ENCODE data around the gene AUTS2.
"Not testable (repeated sequence)": the region's sequence is repeated elsewhere in the genome, so short reads cannot be mapped to it uniquely, and the experiment has no call there.

The AUTS2 gene

DNA sequence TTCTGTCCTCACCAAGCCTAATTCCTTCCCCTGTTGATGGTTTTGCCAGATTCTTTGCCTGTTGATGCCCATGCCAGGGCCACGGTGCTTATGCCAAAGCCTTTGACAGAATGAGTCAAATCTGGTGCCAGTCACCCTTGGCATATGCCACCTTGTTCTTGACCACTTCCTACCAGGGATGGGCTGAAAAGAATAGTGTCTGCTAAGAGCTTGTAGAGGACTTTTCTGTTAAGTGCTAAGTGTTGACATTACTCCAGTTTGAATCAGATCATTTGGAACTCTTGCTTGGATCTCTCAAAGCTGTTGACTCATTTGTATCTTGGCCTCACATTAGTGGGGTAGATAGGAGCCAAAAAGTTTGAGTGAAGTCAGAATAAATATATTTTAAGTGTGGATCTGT, 661.2 kb downstream of the AUTS2 start:
- DNase-seq (ENCODE audit: low spot score), result no peak

DNA sequence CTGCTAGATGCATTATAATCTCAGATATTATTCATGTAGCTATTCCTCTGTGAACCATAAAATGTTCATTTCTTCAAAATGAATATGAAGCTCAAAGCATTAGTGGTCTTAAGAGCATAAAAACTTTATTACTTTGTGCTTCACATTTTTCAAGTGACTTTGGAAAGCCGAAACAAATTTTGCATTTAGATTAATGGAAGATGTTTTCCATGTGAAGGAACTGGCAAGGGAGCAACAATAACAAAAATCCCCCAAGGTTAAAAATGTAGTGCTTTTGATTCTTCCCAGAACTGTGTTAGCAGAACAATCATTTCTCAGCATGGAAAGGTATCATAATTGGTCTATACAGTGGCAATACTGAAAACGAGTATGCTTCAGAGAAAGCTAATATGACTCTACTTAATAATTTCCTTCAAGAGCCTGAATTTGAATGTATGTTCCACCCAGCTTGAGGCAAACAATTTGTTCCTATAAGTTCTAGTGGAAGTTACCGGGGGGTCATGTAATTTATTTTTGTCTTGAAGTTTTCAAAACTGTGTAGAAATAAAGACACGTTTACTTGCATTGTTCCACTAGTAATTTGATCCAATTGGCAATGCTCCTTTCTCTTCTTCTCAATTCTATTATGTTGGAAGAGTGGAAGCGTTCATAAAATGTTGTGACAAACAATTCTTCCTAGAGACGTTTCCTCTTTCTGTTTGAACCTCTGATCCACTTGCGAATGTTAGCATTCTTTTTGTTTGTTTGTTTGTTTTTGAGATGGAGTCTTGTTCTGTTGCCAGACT, 665.4 kb downstream of the AUTS2 start:
- DNase-seq (ENCODE audit: low spot score), result no peak

DNA sequence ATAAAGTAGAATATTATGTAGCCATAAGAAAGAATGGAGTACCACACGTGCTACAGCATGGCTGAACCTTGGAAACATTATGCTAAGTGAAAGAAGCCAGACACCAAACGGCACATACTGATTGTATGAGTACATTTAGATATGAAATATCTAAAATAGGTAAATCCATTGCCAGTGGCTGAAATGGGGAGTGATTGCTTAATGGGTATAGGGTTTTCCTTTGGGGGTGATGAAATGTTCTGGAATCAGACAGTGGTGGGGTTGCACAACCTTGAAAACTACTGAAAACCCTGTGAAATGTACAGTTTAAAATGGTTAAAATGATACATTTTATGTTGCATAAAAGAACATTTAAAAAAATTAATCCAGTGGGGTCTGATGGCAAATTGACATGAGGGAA, 667.9 kb downstream of the AUTS2 start:
- DNase-seq (ENCODE audit: low spot score), result no peak

DNA sequence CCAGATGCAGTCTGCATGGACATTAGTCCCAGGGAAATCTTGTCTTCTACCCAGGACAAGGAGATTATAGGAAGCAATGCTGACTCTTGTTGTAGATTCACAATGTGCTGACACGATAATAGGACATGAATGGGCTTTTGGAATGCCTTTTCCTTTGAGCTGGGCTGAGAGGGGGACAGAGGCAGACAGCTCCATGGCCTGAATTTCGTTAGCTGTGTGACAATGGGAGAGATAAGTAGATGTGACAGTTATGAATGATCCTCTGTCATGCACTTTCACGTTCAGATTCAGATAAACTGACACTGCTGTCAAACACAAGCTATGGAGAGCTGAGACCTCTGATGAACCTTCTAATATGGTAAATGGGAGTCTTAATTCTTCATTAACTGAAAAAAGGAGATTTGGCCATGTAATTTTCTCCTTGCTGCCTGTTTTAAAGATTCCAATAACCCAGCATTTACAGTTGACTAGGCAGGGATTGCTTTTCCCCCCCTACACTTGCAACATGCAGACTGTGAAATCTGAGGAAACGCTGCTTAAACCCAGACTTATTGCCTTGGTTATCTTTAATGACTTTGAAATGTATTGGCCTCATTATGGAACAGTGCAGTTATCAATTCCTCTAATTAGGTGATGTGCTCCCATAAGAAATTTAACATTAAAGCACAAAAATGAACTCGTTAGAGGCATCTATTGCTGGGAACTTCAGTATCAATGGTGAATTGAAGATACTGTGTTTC, 669.3 kb downstream of the AUTS2 start:
- no peak for DNase-seq (ENCODE audit: low spot score)

DNA sequence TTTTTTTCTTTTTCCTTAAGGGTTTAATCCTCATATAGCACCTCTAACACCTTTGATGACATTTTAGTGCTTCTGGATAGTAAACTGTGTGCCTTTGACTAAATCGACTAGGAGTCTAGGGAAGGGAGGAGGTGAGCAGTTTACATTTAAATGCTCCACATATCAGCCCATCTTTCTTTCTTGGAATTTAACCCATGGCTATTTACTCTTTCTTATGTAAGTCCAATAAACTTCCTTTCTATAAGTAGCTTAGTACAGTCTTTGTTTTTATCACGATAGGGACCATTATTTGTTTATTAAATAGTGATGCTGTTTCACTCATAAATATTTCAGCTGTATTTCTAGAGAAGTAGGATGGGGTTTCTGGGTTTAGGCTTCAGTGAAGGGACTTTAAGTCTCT, 669.9 kb downstream of the AUTS2 start:
- no peak for DNase-seq (ENCODE audit: low spot score)

DNA sequence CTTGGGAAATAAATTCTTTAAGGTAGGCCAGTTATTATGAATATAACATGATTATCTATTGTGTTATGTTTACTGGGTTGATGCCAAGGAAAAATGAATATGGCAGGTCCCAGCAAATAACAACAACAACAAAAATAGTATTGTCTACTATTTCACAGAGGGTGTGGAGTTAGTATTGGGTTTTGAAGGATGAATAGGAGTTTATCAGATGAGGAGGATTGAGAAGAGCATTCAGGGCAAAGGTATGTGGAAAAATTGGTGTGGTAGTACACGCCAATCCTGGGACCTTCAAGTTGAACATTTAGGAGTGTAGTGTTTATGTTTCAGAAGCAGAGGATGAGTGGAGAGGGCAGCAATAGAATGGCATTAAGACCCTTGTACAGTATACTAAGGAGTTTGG, 671.9 kb downstream of the AUTS2 start:
- DNase-seq (ENCODE audit: low spot score), result no peak

DNA sequence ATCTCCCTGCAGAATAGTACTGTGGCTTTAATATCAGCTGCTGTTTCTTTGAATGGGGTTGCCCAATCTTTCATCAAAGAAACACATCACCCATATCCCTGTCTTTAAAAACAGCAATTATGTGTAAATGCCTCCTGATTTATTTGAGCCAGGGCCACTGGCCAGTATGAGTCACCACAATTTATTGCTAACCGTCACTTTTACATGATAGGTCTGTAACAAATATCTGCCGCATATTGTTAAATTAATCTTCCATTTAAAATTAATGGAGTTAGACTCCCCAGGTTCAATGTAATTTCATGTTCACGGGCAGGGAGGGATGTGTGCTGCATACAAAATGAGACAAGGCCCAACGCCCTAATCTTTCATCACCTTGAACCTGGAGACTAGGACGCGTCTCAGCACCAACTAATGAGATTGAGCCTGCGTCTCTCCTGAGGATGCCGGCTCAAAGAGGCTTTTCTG, 673.4 kb downstream of the AUTS2 start:
- no peak for DNase-seq (ENCODE audit: low spot score)

DNA sequence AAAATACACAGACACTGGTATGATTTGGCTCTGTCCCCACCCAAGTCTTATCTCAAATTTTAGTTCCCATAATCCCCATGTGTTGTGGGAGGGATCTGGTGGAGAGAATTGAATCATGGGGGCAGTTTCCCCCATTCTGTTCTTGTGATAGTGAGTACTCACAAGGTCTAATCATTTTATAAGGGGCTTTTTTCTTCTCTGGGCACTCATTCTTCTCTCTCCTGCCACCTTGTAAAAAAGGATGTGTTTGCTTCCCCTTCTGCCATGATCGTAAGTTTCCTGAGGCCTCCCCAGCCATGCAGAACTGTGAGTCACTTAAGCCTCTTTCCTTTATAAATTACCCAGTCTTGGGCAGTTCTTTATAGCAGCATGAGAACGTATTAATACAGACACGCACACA, 677.3 kb downstream of the AUTS2 start:
- not testable (repeated sequence) for DNase-seq (ENCODE audit: low spot score)

DNA sequence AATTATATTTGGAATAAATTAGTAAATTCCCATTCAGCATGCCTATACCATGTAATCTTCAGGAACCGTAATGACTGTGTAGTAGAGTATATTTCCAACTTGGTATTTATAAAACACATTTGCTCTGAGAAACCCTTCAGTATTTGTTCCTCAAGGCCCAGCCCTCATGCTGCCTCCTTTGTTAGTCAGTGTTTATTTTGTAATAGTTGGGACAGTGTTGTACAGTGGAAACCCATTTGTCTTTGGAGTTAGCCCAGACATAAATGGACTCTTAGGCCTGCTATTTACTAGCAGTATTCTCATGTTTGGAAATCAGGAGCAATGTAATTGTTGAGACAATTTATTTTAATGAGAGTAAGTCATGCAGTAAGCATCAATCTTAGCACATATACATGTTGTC, 686.9 kb downstream of the AUTS2 start:
- DNase-seq (ENCODE audit: low spot score), result no peak

DNA sequence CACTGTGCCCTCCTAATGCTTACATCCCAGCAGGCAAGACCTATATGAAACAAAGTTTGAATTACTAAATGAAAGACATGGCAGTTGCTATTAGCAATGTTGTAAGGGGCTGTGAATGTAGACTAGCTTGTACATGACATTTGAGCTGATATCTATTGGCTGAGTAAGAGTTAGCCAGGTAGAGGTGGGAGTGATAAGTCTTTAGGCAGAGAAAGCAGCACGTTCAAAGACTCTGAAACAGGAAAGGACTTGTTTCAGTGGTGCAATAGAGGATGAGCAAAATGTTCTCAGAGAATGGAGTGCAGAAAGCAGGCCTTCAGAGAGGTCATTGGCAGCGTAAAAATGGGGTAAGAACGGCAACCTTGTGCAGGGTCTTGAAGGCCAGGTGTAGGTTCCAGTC, 687.6 kb downstream of the AUTS2 start:
- DNase-seq (ENCODE audit: low spot score), result no peak

DNA sequence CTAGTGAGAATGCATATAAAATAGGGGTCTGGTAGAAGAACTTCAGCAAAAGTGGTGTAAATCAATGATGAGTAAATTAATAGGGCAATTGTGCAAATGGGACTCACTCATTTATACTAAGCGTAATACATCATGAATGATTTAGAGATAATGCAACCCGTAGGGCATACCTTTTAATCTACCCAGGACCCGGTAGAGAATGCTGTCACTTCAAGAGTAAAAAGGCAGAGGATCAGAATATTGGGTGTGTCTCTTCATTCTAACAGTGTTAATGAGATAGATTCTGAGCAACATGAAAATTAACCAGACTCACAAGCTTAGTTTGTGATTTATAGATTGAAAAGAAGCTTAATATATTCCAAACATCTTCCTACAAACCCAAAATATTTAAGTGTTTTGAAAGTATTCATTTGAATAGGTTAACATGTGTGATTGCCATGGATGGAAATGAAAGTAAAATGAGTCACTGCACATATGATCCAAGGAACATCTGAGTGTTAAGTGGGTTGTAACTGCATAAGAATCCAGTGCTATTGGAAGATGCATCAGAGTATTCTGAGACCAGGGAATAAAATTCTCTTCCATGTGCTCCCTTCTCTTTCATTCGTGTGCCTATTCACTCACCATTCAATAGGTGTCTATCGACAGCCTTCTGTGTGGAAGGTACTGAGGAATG, 690.6 kb downstream of the AUTS2 start:
- DNase-seq (ENCODE audit: low spot score), result no peak

DNA sequence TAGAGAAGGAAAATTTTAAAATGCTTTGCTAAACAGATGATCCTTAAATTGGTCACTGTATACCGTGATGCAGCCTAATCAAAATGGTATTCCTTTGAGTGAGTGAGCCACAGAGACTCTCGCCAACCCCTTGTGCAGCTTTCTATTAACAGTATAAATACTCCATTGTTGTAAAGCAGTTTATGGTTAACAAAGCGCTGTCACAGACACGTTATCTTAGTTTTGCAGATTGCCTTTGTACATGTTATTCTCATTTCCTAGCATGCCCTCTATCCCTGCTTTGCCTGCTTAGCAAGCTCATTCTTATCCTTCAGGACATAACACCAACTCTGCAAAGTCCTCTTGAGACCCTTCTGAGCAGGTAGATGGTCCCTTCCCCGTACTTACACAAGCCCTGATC, 694.4 kb downstream of the AUTS2 start:
- DNase-seq (ENCODE audit: low spot score), result no peak

DNA sequence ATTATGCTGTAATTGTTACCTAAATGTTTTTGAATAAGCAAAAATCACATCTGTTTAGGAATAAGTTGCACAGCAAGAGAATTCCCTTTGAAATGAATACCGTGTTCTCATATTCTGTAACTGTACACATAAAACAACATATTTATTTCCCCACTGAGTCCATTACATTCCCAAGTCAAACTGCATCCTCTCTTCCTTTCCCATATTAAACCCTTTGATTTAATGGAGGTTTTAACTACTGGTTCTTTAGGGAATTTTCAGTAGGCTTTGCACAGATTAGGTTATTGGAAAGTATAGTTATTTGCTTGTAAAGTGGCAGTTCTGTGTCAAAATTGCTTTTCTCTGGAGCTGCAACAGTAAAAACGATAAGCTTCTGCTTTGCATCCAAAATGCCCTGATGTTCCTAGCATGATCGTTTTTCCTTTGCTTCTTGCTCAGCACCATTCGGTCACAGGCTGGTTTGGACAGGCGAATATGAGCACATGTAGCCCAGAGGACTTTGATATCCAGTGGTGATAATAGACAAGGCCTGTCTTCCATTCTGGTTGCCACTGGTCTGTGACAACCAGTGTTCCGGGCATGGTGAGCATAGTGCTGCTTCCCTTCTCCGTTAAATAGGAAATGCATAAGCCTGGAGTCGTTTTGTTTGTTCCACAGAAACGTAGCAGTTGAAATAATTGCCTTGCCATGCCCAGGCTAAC, 696.1 kb downstream of the AUTS2 start:
- no peak for DNase-seq (ENCODE audit: low spot score)

DNA sequence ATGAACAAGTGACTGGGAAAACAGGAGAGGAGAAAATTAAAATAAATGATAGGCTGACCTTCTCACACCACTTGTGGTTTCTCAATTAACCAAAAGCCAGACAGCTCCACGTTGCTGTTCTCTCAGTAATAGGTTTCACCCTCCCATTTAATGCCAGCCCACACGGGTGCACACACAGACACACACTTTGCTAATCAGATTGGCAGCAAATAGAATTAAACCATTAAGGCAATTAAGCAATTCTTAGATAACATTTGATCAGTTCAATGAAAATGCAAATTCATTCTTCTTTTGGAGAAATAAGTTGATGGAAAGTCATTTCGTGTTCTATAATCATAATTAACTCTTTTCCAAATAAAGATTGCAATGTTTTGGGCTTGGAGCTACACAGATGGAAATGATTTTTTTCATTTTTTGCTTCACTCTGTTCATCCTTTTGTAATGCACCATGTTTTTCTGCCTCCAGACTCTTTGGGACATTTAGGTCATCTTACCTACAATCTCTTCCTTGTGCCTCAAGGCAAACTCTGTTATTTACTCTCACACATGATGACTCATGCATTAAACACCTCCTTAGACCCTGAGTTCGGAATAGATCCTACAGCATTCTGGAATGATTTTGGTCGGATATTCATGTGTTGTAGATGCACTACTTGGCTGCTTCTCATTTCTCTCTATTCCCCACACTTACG, 700.7 kb downstream of the AUTS2 start:
- DNase-seq (ENCODE audit: low spot score), result no peak

DNA sequence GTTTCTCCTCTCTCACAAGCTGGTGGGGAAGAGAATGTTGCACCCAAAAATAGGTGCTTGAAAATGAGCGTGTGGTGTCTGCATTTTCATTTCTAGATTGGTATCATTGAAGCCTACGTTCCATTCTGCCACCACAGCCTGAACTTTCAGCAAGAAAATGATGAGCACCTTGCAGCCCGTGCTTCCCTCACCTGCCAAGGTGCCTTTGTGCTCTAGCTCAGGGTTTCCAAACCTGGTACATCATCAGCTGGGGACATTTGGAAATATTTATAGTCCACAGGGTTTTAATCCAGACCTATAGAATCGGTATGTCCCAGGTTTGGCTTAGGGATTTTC, 701.2 kb downstream of the AUTS2 start:
- no peak for DNase-seq (ENCODE audit: low spot score)

DNA sequence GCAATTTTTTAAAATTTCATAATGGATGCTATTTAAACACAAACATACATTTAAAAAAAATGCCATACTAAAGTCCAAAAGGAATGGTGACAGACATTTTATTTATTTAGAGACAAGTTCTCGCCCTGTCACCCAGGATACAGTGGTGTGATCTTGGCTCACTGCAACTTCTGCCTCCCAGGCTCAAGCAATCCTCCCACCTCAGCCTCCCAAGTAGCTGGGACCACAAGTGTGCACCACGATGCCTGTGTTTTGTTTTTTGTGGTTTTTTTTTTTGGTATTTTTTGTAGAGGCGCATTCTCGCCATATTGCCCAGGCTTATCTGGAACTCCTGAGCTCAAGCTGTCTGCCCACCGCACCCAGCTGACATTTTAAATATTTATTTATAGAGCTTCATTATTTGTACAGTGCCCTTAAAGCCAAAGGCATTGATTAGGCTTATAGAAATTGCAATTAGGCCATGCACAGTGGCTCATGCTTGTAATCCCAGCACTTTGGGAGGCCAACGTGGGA, 703.5 kb downstream of the AUTS2 start:
- no peak for DNase-seq (ENCODE audit: low spot score)

DNA sequence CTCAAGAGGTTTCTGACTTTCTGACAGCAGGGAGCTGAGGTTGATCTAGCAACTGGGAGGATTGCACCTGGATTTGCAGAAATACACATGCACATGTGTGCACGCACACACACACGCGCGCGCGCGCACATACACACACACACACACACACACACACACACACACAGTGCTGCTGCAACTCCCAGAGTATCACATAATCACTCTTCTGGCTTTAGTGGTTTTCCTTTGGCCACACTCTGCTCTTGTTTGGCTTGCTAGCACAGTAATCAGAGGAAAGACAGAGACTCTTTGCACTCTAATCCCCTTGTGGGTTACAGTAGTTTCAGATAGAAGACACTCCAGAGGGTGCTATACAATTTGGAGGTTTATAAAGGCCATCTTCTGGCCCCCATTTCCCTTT, 705.0 kb downstream of the AUTS2 start:
- no peak for DNase-seq (ENCODE audit: low spot score)

DNA sequence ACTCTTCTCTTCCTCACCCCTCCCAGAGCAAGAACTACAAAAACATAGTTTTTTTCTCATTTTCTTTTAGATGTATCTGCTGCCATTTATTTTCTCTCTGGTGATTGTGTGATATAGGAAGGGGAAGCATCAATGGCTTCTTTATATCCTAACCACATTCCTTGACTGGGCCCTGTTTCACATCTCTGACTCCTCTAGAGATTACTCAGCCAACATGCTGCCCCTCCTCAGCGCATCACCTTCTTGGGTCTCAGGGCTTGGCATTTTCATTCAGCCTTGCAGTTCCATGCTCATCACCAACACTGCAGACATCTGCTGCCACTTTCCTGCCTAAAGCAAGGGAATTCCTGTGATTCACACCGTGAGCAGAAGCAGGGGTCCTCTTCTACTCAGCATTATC, 705.5 kb downstream of the AUTS2 start:
- no peak for DNase-seq (ENCODE audit: low spot score)

DNA sequence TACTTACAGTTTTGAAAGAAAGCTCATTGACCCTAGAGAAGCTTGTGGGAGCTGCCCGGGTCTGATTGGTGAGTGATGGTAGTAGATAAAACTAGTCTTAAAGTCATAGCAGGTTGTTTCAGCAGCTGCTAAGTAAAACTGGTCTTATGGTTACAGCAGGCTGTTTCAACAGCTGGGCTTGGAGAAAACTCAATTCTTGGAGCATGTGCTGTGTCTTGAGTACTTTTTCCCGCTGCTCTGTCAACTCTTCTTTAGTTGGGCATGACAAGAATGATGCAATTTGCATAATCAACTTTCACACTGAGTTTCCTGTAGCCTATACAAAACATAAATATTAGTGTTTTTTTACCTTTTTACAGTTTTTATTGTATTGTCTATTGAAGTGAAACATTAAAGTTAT, 707.9 kb downstream of the AUTS2 start:
- DNase-seq (ENCODE audit: low spot score), result no peak

DNA sequence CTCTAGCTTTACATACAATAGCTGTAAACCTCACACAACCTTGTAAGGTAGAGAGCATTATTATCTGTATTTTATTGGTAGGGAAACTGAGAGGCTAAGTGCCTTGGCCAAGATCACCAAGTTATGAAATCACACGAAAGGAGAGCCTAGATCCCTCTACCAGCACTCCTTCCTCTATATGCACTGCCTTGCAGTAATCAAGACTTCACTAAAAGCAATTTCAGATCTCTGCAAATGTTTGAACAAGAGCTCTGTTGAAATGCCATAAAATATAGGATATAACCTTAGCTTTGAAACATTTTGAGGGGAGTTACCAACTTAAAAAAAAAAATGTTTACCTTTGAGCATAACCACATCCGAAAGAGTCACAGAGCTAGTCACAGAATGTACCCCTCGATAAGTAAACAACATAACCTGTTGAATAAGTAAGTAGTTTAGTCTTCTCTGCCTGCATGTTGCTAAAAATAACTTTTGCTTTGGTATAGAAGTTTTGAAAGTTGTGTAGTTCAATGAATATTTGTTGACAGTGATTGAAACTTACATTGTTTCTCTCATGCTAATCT, 709.4 kb downstream of the AUTS2 start:
- no peak for DNase-seq (ENCODE audit: low spot score)

DNA sequence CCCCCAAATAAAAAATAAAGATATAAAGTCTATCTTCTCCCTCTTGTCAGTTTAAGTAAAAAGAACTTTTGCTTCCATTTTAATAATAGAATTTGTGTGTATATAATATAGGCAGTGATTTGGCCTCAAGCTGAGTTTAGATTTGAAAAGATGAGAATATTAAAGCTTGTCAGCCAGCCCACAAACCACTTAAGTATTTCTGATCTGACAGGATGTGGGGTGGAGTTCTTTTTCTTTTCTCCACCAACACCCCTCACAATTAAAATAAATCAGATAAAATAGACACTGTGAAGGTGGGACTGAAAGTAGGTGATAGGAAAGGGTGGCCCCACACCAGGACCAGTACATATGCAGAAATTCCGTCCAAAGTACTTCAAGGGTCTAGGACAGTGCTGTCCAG, 714.1 kb downstream of the AUTS2 start:
- DNase-seq (ENCODE audit: low spot score), result no peak

Measured in germinal center (tissue), 1 donor.